Measurements from ENCODE around the gene NPAS3. TPM values are rescaled to one million over a fixed set of nuclear protein-coding genes. Genes with fewer than 3 reads are reported as not detected.

The NPAS3 gene
- total and polyA plus RNA-seq, 11 donors = 0.15 to 3.4 (median 0.92) TPM

- H3K27me3 ChIP-seq = peaks cover 0 to 4% (median 0%) of the 10 kb centered on the region in 9 donors
- no peak overlapping the region for H3K4me3 ChIP-seq
- no peak for ATAC-seq
- H3K9me3 ChIP-seq = no peaks in the 10 kb centered on the region
- TF ChIP-seq POLR2A (IDR thresholded peaks at IDR 0.05) (no peak), CTCF (IDR thresholded peaks at IDR 0.05) (no peak)
- no peak for DNase-seq
- peaks cover 0 to 9% (median 1%) of the 10 kb centered on the region in 12 donors for H3K4me1 ChIP-seq
- intact Hi-C loops (cut with DNase I) = no loop called here
- H3K27ac ChIP-seq = no peak overlapping the region
- no peaks in the 10 kb centered on the region for H3K36me3 ChIP-seq
Measured at GRCh38 chr14:33758547-33758946, 819.9 kb downstream of the NPAS3 start.

DNA sequence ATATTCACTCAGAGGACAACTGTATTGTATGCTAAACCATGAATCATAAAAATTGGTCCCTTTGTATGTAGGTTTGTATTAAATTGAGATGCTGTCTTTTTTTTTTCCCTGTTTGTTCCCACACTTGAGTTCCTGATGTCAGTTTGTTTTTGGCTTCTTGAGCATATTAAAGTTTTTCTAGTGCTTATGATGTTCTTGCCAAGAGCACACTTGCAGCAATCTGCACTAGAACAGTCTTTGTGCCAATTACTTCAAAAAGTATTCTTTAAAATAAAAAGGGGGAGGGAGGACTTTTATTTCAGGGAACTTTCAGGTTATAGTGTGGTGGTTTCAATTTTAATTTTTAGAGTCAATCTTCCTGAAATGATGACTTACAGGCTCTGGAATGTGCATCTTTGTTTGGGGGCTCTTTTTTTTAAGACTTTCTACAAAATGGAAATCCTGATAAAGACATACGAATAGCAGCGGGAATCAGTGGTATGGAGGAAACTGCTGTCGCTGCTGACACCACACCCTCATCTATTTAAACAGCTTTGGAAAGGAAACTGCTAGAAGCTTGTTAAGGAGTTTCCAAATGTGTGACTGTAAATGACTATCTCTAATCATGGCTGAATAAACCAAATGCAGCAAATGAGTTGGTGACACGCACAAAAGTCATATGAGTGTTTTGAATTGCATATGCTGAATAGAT lies 823.6 kb downstream of the NPAS3 start:
- Histone ChIP-seq H3K4me1 (peaks cover 0 to 23% (median 8%) of the 10 kb centered on the region in 12 donors), H3K36me3 (no peaks in the 10 kb centered on the region), H3K4me3 (peak overlapping the region in 5 of 12 donors; percentile 4 to 12 (median 11)), H3K9me3 (no peaks in the 10 kb centered on the region), H3K27ac (peak overlapping the region in 7 of 12 donors; percentile 5 to 47 (median 36)), H3K27me3 (peaks cover 0 to 4% (median 0%) of the 10 kb centered on the region in 9 donors)
- WGBS, 4 donors = 35 to 46% (median 40%) methylated on average over 4 of the region's 4 CpGs
- intact Hi-C loops (cut with DNase I) = no loop called here
- ATAC-seq (peak in 3 of 4 donors; percentile 53 to 79 (median 63)), DNase-seq (peak in 1 of 5 donors; percentile 8)
- TF ChIP-seq POLR2A (IDR thresholded peaks at IDR 0.05) = no peak
- no peak for TF ChIP-seq CTCF (IDR thresholded peaks at IDR 0.05)

DNA sequence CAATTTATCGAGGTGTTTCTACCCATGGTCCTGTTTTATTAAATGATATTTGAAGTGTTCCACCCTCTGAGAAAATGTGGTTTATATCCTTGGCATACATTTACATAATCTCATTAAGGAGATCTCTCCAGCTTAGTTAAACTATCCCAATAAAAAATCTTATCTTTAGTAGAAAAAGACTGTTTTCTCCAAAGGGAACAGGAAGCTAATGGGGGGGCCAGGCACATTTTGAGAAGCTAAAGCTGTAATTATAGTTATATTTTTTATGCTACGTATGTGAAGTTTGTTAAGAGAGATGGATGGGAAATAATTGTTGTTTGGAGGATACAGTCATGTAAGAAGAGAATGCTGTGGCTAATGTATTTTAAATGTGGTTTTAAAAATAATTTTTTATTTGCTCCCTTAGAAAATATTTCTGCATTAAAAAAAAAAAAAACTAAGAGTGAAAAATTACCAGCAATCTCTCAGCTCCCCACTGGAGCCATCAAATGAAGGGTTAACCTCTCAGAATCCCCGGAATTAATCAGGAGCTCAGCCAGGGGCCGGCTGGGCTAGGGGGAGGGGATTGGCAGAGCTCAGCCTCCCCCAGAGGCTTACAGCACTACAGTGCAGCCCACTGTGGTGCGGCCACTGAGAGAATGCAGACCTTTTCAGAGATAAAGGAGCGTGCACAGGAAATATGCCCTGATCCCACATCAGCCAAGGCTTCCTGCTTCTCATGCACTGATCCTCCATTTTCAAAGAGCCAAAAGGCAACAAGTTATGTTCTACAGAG lies 826.4 kb downstream of the NPAS3 start:
- Histone ChIP-seq H3K27me3 (peaks cover 0 to 4% (median 0%) of the 10 kb centered on the region in 9 donors), H3K4me1 (peaks cover 0 to 37% (median 12%) of the 10 kb centered on the region in 12 donors), H3K9me3 (no peaks in the 10 kb centered on the region), H3K36me3 (no peaks in the 10 kb centered on the region), H3K4me3 (no peak overlapping the region), H3K27ac (no peak overlapping the region)
- ATAC-seq (peak in 3 of 4 donors; percentile 51 to 66 (median 55)), DNase-seq (peak; percentile 23 to 67 (median 34))
- WGBS, 4 donors = 22 to 24% (median 22%) methylated on average over 6 of the region's 6 CpGs
- TF ChIP-seq POLR2A (IDR thresholded peaks at IDR 0.05) (no peak), CTCF (IDR thresholded peaks at IDR 0.05) (no peak)
- intact Hi-C loops (cut with DNase I) = no loop called here
